Measurements from ENCODE around the gene CHAC1. TPM values are rescaled to one million over a fixed set of nuclear protein-coding genes. Genes with fewer than 3 reads are reported as not detected.
"Not testable (repeated sequence)": the region's sequence is repeated elsewhere in the genome, so short reads cannot be mapped to it uniquely, and the experiment has no call there.

Gene CHAC1
- polyA plus RNA-seq, 3 donors = 2.5 to 3.9 (median 3.4) TPM

DNA sequence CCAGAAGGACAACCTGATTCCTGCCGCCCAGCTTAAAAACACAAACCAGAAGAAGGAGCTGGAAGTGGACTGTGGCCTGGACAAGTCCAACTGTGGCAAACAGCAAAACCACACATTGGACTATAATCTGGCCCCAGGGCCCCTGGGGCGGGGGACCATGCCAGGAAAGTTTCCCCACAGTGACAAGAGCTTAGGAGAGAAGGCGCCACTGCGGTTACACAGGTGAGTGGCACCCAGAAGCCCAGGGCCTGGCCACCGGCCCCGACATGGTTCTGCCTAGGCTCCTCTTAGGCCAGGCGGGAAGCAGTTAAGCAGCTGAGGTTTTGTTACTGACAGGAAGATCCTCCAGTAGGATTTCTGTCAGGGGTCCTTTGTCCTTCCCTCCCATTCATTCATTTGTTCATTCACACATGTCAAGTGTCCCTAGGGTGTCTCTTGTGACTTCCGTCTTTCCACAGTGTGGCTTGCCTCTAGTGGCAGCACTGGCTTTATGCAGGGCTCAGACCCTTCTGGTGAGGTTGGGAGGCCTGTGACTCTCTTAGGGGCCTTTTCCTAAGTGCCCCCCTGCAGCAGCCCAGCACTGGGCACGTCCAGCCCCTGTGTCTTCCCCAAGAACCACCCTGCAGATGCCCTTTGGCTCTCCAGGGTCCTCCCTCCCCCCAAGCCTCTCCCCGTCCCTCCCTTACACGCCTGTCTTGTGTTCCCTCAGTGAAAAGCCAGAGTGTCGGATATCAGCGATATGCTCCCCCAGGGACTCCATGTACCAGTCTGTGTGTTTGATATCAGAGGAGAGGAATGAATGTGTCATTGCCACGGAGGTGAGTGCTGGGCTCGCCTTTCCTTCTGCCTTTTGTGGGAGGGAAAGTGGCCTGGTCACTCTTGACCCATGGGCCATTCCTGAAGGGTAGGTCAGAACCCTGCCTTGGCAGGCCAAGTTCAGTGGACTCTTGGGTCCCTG lies 16.3 kb upstream of the CHAC1 start:
- DNase-seq (ENCODE audit: low read depth in 3 of 3, low spot score in 2 of 3) = no peak

DNA sequence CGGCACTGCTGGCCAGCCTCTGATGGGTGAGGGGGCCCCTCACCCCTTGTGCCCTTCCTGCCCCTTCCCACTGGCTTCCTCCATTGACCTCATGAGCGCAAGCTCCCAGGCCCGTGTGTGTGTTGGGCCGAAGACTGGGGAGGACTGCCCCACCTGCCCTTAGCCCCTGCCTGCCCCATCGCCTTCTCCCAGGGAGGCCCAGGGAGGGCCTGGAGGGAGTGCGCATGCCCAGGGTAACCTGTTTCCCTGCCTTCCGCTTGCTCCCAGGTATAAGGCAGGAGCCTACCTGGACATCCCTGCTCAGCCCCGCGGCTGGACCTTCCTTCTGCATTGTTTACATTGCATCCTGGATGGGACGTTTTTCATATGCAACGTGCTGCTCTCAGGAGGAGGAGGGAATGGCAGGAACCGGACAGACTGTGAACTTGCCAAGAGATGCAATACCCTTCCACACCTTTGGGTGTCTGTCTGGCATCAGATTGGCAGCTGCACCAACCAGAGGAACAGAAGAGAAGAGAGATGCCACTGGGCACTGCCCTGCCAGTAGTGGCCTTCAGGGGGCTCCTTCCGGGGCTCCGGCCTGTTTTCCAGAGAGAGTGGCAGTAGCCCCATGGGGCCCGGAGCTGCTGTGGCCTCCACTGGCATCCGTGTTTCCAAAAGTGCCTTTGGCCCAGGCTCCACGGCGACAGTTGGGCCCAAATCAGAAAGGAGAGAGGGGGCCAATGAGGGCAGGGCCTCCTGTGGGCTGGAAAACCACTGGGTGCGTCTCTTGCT lies 15.3 kb upstream of the CHAC1 start:
- no peak for DNase-seq (ENCODE audit: low read depth in 3 of 3, low spot score in 2 of 3)

GRCh38 chr15:40938536-40938870 lies 14.8 kb upstream of the CHAC1 start:
- DNase-seq (ENCODE audit: low read depth in 3 of 3, low spot score in 2 of 3) = no peak

- no peak for DNase-seq (ENCODE audit: low read depth in 3 of 3, low spot score in 2 of 3)
Measured at GRCh38 chr15:40940296-40940801, 12.9 kb upstream of the CHAC1 start.

DNA sequence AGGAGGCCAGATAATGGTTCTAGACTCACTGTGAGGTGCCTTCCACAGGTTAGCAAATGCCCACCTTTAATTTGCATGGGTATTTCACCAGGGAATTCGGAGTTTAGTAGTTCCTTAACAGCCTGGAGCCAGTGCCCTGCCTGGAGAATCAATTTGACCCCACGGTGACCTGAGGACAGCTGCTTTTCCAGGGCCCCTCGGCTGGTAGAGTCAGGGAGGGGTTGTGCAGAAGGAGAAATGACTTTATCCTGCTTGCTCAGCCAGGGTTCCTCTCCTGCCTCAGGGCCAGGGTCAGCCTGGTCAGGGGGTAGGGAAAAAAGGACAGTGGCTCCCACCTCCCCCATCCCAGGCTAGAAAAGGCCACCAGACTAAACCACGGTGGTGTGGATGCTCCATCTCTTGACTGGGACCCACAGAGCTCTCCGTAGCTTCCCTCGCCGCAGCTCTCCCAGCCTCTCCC lies 12.2 kb upstream of the CHAC1 start:
- DNase-seq (ENCODE audit: low read depth in 3 of 3, low spot score in 2 of 3) = no peak

DNA sequence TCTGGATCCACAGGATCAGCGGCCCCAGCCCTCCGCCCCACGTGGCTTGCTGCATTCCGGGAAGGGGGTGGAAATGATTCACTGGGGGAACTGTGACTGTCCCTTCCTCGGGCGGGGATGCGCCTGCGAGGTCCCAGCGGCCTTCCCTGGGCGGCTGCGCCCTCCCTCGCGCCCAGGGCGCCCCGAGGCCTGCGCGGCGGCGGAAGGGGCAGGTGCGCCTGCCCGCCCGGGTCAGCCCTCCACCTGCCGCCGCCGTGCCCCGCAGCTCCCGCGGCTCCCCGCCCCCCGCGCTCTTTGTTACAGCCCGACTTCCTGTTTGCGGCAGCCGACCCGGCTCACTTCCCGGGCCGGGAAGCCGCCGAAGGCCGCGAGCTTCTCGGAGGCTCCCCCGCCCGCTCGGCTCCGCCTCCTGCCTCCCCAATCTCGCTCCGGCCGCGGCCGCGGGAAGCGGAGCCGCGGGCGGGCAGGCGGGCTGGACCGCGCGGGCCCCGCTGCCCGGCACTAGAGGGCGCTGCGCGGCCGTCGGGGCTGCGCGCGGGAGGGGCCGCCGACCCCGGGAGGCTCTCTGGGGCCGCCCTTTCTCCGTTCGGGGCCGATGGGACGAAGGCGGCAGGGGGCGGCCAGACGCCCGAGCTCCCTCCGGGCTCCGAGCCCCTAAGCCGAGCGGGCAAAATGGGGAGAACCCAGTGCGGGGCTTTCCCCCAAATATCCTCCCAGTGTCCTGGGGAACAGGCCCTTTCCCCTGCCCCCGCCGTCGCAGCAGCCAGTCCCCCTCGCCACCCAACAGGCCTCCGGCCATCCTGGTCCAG lies 11.5 kb upstream of the CHAC1 start:
- no peak for DNase-seq (ENCODE audit: low read depth in 3 of 3, low spot score in 2 of 3)

DNA sequence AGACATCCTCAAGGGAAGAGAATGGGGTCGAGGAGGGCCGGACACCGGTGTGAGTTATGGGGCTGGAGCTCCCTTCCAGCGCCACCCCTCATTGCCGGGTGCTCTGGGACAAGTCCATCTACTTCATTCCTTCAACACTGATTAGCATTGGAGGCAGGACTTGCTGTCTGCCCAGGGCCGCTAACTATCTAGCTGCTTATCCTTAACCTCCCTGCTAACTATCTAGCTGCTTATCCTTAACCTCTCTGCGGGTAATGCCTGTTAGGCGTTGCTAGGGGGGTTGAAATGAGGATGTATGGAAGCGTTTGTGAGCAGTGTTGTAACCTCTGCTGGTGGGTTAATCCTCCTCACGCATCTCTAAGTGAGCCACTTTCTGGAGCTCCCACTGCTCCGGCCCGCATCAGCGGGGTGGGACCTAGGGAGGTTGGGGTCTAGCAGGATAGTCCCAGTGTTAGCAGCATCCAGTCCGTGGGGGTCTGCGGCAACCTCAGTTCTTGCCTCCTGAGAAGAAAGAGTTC lies 10.9 kb upstream of the CHAC1 start:
- no peak for DNase-seq (ENCODE audit: low read depth in 3 of 3, low spot score in 2 of 3)

DNA sequence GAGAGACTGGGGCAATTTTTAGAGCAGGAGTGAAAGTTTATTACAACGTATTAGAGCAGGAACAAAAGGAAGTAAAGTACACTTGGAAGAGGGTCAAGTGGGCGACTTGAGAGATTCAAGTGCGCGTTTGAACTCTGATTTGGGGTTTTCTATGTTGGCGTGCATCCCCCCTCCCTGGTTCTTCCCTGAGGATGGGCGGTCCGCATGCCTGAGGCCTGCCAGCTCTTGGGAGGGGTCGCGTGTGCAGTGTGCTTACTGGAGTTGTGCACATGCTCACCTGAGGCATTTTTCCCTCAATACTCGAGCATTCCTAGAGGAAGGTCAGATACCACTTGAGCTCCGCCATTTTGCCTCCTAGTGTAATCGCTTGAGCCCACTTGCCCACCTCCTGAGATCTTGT lies 10.4 kb upstream of the CHAC1 start:
- DNase-seq (ENCODE audit: low read depth in 3 of 3, low spot score in 2 of 3) = no peak

DNA sequence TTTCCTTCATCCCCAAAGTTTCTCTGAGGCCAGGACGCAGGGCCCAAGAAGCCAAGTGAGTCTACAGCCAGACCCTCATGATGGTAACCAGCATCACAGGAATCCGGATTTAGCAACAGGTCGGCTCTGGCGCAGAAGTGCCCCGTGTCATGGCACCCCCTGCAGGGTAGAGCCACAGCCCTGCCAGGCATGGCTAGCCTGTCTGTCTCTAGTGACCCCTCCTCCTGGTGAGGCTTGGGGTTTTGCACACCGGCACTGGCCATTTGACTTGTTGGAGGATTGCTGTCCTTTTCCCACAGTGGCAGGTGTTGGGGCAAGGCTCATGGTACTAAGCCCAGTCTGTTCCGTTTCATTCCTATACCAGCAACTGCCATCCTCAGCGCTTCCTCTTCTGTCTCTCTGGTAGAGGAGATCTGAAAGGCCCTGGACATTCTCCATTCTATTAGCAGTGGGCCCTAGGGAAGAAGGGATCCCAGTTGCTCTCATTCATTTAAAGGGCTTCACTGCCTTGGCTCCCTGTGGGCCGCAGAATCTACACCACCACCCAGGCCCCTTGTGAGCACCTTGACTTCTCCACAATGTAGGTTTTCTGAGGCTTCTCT lies 9.4 kb upstream of the CHAC1 start:
- no peak for DNase-seq (ENCODE audit: low read depth in 3 of 3, low spot score in 2 of 3)

- no peak for DNase-seq (ENCODE audit: low read depth in 3 of 3, low spot score in 2 of 3)
Measured at GRCh38 chr15:40944510-40945296, 8.6 kb upstream of the CHAC1 start.

DNA sequence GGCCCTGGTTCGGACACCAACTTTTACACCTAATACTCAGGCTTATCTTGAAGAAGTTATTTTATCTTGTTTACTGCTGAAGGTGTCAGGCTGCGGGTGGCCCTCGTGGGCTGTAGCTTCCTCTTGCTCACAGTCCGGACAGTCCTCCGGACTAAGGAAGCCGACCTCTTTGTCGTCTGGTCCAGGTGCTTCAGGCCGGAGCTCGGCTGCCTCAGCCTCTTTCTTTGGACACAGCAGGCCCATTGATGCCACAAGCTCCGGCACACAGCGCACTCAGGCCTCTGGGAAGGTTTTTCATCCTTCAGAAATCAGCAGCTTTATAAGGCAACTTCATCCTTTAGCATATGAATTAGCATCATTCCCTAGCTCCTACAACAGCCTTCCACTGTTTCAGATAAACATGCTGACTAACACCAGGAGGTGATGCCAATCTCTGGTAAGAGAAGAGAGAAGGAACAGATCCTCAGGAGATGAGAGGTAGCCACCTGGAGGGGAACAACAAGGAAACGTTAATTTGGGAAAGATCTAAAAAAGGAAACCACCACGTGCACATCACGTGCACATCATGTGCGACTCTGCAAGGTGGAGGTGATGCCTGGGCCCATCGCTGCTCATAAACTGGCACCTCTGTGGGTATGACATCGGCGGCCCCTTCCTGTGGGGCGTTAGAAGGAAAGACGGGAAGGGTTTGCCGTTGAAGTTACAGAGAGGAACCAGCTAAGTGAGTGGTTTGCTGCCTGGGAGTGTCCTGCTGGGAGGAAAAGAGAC lies 4.4 kb upstream of the CHAC1 start:
- no peak for DNase-seq (ENCODE audit: low read depth in 3 of 3, low spot score in 2 of 3)

GRCh38 chr15:40949756-40950207 lies 3.5 kb upstream of the CHAC1 start:
- DNase-seq (ENCODE audit: low read depth in 3 of 3, low spot score in 2 of 3) = no peak

DNA sequence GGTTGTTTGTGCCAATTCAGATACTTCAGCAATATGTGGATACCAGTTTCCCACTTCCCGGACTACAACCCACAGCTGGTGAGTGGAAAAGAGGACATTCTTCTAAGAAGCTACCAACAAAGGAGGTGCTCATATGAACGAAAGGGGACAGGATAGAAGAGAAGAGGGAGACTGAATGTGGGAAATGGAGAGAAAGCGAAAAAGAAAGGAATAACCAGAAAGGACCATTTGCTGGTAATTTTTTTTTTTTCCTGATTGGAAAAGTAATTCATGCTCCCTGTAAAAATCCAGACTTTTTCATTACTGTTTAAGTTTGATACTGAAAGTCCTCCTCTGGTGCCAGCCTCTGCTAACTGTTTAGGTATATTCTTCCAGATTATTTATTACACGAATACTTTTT lies 1.5 kb upstream of the CHAC1 start:
- DNase-seq (ENCODE audit: low read depth in 3 of 3, low spot score in 2 of 3) = no peak

DNA sequence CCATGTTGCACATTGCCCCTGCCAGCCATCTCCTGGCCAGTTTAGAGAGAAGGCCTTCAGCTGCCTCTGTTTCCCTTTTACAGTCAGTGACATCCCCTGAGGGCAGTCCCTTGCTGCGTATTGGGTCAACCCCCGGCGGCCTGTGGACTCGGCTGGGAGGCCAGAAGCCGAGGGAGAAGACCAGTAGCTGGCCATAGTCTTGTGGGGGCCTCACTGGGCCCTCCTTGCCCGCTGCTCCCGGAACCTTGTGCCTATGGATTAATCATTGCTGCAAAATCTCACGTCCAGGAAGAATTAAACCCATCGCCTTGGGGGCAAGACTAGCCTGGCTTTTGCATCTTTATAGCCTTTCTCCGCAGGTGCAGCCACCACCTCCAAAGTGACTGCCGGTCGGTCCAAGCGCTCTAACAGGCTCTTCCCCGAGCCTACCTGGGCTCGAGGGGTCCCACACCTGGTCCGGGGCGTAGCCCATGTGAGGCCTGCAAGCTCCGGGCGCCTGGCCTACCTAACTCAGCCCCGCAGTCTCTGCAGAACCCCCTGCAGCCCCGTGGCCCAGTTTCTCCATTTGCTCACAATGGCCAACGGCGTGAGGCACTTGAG lies 870 bp upstream of the CHAC1 start:
- no peak for DNase-seq (ENCODE audit: low read depth in 3 of 3, low spot score in 2 of 3)

GRCh38 chr15:40953713-40954074 lies 423 bp downstream of the CHAC1 start:
- DNase-seq (ENCODE audit: low read depth in 3 of 3, low spot score in 2 of 3) = no peak

DNA sequence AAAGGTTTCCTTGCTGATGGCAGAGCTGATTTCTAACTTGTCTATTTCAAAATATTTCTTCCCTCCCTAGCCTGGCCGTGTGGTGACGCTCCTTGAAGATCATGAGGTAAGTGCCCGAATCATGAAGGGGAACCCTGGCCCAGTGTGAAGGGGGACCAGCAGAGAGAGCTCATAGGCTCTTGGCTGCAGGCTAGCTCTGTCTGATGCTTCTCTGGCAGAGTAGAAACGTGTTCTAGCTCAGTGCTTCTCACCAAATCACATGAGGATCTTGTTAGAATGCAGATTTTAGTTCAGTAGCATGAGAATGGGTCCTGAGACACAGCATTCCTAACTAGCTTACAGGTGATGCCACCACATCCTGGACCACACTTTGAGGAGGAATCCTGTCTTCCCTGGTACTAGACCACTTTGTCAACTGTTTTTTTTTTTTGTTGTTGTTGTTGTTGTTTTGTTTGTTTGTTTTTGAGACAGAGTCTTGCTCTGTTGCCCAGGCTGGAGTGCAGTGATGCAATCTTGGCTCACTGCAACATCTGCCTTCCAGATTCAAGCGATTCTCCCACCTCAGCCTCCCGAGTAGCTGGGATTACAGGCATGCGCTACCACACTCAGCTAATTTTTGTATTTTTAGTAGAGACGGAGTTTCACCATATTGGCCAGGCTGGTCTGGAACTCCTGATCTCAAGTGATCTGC lies 1.0 kb downstream of the CHAC1 start:
- not testable (repeated sequence) for DNase-seq (ENCODE audit: low read depth in 3 of 3, low spot score in 2 of 3)

GRCh38 chr15:40955141-40955903 lies 2.1 kb downstream of the CHAC1 start:
- DNase-seq (ENCODE audit: low read depth in 3 of 3, low spot score in 2 of 3) = no peak
